Measurements from ENCODE around the gene ACOT9.

DNA sequence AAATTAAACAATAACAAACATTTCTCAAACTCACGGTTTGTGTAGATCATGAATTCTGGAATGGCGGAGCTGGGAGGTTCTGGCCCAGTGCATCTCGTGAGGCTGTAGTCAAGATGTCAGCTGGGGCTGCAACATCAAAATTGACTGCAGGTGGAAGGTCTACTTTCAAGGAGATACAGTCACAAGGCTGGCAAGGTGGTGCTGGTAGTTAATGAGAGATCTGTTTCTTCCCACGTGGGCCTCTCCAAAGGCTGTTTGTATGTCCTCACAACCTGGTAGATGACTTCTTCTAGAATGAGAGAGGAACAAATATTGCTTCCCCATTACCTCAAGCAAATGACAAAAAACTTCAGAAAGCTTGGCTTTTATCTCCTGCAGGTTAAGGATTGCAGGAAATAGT is 83.7 kb downstream of the ACOT9 start:
- TF ChIP-seq, protein P1, sequence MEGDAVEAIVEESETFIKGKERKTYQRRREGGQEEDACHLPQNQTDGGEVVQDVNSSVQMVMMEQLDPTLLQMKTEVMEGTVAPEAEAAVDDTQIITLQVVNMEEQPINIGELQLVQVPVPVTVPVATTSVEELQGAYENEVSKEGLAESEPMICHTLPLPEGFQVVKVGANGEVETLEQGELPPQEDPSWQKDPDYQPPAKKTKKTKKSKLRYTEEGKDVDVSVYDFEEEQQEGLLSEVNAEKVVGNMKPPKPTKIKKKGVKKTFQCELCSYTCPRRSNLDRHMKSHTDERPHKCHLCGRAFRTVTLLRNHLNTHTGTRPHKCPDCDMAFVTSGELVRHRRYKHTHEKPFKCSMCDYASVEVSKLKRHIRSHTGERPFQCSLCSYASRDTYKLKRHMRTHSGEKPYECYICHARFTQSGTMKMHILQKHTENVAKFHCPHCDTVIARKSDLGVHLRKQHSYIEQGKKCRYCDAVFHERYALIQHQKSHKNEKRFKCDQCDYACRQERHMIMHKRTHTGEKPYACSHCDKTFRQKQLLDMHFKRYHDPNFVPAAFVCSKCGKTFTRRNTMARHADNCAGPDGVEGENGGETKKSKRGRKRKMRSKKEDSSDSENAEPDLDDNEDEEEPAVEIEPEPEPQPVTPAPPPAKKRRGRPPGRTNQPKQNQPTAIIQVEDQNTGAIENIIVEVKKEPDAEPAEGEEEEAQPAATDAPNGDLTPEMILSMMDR (IDR thresholded peaks at IDR 0.05): no peak
- TF ChIP-seq EZH2 (IDR thresholded peaks at IDR 0.05): no peak
